ENCODE data around the gene MBTD1.
"Not testable (repeated sequence)": the region's sequence is repeated elsewhere in the genome, so short reads cannot be mapped to it uniquely, and the experiment has no call there.

Gene MBTD1

DNA sequence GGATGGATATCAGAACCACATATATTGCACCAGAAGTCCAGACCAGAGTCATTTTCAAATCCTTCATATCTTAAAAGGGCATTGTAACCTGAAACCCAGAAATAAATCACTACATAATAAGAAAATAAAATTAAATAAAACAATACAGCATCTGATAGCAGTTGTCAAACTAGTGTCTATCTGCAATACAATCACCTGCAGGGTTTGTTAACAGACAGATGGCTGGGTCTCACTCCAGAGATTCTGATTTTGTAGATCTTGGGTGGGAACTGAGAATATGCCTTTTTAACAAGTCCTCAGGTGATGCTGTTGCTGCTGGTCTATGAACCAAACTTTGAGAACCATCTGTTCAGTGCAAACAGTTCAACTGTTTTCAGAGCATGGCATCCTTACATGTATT is 56.0 kb downstream of the MBTD1 start:
- no peak for DNase-seq

DNA sequence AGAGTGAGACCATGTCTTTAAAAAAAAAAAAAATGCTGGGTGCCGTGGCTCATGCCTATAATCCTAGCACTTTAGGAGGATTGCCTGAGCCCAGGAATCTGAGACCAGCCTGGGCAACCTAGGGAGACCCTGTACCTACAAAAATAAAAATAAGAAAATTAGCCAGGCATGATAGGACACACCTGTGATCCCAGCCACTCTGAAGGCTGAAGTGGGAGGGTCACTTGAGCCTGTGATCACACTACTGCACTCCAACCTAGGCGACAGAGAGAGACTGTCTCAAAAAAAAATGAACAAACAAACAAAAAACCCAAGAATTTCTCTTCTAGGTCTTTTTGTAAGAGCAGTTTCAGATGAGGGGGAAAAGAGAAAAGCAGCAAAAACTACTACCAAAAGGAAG is 59.0 kb downstream of the MBTD1 start:
- no peak for DNase-seq
- in situ Hi-C loops (cut with HindIII; ENCODE audit: low pct_ligation_motif_present, low pct_unique_long_range_greater_than_20kb, low sequenced_read_pairs): no loop called here

More for the DNA sequence above, 56.0 kb downstream of the MBTD1 start:
- in situ Hi-C loops (cut with HindIII; ENCODE audit: low pct_ligation_motif_present, low pct_unique_long_range_greater_than_20kb, low sequenced_read_pairs): no loop called here

DNA sequence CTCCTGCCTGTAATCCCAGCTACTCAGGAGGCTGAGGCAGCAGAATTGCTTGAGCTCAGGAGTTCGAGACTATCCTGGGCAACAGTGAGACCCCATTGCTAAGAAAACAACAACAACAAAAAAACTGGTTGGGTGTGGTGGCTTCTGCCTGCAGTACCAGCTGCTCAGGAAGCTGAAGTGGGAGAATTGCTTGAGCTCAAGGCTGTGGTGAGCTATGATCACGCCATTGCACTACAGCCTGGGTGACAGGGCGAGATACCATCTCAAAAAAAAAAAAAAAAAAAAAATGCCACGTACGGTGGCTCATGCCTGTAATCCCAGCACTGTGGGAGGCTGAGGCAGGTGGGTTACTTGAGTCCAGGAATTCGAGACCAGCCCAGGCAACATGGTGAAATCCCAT is 59.6 kb downstream of the MBTD1 start:
- in situ Hi-C loops (cut with HindIII; ENCODE audit: low pct_ligation_motif_present, low pct_unique_long_range_greater_than_20kb, low sequenced_read_pairs): no loop called here
- no peak for DNase-seq

DNA sequence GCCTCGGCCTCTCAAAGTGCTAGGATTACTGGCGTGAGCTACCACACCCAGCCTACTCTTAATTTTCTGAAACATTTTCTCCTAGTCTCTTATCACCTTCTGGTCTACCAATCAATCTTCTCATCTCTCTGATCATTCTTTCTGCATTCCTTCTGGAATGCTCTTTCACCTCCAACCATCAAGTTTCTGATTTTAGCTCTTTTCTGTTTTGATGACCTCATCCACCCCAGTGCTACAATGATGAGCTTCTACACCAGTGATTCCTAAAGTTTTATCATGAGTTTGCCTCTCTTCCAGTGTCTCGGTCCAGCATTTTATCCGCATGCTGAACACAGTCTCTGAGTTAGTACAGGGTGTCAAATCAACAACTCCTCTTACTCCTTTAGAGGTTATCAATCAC is 62.1 kb downstream of the MBTD1 start:
- no peak for DNase-seq
- in situ Hi-C loops (cut with HindIII; ENCODE audit: low pct_ligation_motif_present, low pct_unique_long_range_greater_than_20kb, low sequenced_read_pairs): no loop called here

DNA sequence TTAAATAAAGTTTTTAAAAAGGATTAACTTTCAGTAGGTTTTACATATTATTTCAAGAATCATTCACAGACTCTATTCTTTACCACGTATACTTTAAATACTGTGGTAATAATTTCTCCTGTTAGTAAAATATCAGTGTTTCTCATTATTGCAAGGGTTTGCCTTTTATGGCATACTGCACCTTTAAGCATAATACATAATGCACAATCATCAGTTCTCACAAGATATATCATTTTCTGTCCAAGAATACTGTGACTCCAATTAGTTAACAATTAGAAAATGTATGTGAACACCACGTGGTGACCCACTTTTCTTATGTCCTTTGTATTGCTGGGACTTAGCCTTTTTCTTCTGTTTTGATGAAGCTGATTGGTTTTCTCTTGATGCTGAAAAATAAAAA is 68.0 kb downstream of the MBTD1 start:
- in situ Hi-C loops (cut with HindIII; ENCODE audit: low pct_ligation_motif_present, low pct_unique_long_range_greater_than_20kb, low sequenced_read_pairs): no loop called here
- DNase-seq: no peak

DNA sequence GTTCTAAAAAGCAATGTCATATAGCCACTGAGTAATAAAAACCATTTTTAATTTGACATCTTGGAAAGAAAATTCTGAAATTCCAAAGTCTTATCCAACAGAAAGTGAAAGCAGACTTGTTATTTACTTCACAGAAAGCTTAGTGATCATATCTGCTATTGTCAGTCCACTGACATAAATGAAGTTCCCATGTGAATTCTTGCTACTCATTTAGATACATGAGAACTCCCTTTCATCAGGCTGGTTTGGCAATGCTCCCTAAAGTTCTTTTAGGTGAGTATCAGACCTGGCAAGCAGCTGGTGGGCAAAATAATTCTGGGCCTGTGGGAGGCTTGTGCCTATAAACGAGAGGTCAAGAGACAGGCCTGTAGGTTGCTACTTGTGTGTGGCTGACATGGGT is 70.2 kb downstream of the MBTD1 start:
- DNase-seq: no peak
- in situ Hi-C loops (cut with HindIII; ENCODE audit: low pct_ligation_motif_present, low pct_unique_long_range_greater_than_20kb, low sequenced_read_pairs): no loop called here

DNA sequence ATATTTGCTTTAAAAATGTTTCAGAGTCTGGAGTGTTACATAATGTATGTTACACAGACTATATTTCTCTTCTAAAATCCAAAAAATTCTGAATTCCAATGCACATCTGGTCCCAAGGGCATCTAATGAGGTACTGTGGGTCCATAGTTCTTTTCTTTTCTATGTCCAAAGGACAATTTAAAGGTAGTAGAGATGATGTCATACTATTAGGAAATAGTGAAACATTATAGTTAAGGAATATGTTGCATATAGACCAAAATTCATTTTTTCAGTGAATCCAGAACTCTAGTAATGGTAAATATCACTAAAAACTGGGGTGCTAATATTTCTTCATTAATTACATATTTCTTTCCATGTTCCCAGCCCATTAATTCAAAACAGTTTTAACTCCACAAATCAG is 70.7 kb downstream of the MBTD1 start:
- DNase-seq: no peak
- in situ Hi-C loops (cut with HindIII; ENCODE audit: low pct_ligation_motif_present, low pct_unique_long_range_greater_than_20kb, low sequenced_read_pairs): no loop called here

DNA sequence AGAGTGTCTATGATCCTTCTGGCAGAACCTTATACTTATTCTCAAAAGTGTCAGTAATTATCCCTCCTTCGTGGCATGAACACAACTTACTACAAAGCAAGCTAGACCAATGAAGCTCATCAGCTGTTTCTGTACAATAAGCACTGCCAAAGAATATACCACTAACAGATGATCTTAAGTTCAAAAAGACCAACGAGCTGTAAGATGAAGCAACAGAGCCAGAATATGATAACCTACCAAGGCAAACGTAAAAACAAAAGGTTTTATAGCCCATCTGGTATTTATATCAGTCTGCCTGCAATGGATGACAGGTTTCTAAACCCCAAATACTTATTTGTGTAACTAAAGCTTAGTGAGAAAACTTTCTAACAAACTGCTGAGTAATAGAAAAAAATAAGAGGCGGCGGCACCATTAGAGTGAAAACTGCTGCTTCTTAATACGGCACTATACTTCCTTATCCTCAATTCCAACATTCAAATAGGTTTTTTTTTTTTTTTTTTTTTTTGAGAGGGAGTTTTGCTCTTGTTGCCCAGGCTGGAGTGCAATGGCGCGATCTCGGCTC is 71.5 kb downstream of the MBTD1 start:
- in situ Hi-C loops (cut with HindIII; ENCODE audit: low pct_ligation_motif_present, low pct_unique_long_range_greater_than_20kb, low sequenced_read_pairs): no loop called here
- DNase-seq: no peak

DNA sequence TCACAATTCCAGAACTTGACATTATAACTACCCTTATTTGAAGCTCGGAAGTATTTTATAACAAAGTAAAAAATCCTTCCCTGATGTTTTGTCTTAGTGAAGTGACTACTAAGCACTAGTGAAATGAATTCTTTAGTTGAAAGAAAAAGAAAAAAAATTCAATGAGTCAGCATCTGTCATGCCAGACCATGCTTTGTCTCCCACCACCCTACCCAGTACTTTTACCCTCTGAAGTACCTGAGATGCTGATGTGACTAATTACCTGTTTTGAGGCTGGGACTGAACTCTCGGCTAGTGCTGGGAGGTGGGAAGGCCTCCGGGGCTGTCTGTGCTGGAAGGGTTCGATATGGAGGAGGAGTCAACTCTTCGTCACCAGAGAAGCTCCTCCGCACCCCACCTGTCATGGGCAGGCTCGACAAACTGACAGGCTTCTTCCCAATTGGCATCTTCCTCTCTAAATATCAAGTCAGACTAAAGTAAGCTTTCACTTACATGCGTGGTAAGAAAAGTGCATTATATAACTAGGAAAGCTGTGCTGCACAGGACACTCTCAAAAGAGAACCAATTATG is 74.0 kb downstream of the MBTD1 start:
- in situ Hi-C loops (cut with HindIII; ENCODE audit: low pct_ligation_motif_present, low pct_unique_long_range_greater_than_20kb, low sequenced_read_pairs): no loop called here
- no peak for DNase-seq

DNA sequence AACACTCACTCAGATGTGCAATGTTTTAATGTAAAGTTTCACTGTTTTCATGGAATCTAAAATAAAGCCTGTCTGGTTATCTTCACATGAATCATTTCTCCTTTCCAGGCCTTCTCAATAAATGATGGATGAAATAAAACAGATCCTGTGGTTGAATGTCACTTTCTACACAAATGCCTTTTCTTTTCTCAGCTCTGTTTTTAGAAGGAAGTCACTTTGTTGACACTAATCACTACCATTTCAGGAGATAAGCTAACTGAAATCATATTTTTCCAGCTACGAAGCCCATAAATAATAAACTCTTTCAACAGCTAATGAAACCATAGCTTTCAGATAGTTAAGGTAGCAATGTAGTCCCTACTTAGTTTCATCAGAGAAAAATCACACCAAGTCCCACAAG is 75.7 kb downstream of the MBTD1 start:
- DNase-seq: no peak
- in situ Hi-C loops (cut with HindIII; ENCODE audit: low pct_ligation_motif_present, low pct_unique_long_range_greater_than_20kb, low sequenced_read_pairs): no loop called here

DNA sequence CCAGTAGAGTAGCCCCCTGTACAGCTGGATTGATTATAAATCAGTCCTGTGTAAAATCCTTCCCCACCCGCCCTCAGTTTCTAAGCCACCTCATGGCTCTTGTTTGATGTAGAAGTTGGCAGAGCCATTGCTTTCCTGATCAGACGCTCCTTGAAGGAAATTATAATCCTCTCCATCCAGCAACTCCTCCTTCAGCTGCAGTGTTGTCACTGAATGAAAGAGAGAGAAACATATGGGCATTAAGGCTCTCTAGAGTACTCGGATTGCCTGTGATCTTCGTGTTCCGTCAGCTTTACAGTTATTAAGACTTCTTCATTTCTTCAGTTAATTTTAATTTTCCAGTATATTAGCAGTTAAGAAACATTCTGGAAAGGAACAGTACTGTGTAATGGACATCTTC is 79.4 kb downstream of the MBTD1 start:
- in situ Hi-C loops (cut with HindIII; ENCODE audit: low pct_ligation_motif_present, low pct_unique_long_range_greater_than_20kb, low sequenced_read_pairs): no loop called here
- no peak for DNase-seq

DNA sequence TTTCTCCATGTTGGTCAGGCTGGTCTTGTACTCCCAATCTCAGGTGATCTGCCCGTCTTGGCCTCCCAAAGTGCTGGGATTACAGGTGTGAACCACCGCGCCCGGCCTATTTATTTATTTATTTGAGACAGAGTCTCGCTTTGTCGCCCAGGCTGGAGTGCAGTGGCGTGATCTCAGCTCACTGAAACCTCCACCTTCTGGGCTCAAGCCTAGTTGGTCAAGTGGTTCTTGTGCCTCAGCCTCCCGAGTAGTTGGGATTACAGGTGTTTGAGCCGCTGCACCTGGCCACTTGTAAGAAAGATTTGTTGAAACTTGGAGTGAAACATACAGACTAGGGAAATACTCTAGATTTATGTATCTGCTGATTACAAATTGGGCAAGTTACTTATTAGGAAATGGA is 87.8 kb downstream of the MBTD1 start:
- in situ Hi-C loops (cut with HindIII; ENCODE audit: low pct_ligation_motif_present, low pct_unique_long_range_greater_than_20kb, low sequenced_read_pairs); DNase-seq: not testable (repeated sequence)

DNA sequence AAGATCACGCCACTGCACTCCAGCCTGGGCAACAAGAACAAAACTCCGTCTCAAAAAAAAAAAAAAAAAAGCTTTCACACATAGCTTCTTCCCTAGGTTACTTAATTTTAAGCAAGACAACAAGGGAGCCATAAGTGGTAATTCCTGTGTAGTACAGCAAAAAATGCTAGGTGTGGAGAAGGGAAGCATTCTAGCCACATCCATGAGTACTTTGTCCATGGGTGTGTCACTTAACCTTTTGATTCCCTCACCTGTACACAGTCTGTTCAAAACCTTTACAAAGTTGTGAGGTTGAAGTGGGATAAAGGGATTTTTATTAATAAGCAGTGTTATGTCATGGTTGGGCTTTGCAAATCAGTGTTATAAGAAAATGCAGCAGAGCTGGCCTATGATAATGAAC is 89.1 kb downstream of the MBTD1 start:
- no peak for DNase-seq
- in situ Hi-C loops (cut with HindIII; ENCODE audit: low pct_ligation_motif_present, low pct_unique_long_range_greater_than_20kb, low sequenced_read_pairs): no loop called here

DNA sequence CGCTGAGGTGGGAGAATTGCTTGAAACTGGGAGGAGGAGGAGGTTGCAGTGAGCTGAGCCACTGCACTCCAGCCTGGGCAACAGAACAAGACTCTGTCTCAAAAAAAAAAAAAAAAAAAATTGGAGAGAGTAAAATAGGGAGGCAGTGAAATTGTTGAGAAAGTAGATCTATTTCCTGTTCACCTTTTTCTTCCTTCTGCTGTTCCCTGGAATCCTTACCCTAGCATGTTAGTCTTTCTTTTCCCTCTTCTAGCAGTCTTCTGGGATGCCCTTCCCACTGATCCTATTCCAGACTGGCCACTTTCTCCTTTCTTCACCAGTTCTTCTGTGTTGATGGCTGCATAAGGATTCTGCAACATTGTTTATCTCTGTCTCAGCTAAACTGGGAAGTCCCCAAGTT is 90.5 kb downstream of the MBTD1 start:
- in situ Hi-C loops (cut with HindIII; ENCODE audit: low pct_ligation_motif_present, low pct_unique_long_range_greater_than_20kb, low sequenced_read_pairs): no loop called here
- no peak for DNase-seq

DNA sequence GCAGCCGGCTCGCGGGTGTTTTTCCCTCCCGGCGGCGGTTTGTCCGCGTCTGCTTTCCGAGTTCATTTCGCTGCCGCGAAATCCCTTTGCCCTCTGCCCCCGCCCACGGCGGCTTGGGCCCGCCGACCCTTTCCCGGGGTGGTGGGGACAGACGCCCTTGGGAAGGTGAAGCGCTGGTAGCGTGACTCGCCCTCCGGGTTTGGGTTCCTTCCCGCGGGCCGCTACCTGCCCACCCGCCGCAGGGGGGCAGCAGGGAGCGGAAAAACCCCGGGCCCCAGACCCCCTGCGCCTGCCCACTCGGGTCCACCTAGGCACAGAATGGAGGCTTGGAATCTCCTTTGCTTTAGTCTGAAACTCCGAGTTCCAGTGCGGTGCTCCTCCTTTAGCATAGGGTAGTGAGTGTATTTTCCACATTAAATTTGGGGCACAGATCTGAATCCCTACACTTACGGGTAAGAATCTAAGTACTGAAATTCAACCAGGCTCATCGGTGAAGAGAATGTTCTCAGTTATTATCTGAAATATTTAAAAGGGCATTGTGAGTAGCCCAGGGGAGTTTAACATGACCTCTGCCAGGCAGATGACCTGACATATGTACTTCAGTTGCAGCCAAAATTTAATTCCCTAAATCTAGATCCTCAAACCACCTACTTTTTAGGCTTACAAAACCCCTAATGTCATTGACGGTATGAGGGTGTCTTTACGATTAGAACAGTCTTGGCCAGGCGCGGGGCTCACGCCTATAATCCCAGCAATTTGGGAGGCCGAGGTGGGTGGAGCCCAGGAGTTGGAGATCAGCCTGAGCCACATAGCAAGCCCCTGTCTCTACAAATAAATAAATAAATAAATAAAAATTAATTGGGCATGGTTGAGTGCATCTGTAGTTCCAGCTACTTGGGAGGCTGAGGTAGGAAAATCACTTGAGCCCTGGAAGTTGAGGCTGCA is 92.6 kb downstream of the MBTD1 start:
- peak; percentile 63 for DNase-seq

DNA sequence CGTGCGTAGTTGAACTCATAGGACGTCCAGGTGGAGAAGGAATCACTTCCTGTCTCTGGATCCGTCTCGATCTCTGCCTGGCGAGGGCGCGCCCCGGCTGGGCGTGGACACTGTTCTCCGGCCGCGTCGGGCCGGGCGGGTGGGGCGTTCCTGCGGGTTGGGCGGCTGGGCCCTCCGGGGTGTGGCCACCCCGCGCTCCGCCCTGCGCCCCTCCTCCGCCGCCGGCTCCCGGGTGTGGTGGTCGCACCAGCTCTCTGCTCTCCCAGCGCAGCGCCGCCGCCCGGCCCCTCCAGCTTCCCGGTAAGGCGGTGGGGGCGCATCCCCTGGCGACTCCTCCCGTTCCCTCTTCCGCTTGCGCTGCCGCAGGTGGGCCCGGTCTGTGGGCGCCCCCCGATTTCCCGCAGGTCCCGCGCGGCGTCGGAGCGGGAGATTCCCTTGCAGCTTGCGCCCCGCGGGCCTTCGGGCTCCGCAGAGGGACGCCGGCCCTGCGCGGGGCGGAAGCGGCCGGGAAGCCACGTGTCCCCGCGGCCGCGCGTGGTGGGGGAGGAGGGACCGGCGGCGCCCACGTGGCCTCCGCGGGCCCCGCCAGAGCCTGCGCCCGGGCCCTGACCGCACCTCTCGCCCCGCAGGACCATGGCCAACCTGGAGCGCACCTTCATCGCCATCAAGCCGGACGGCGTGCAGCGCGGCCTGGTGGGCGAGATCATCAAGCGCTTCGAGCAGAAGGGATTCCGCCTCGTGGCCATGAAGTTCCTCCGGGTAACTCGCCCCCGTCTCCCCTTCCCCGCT is 93.5 kb downstream of the MBTD1 start, which contains the start of gene NME2:
Gene NME2, plus strand, starts transcription at position 214 of the 789 bp plus-strand sequence. Its CDS starts 420 bp downstream, at position 634.
- DNase-seq: peak; percentile 91
- in situ Hi-C loops (cut with HindIII; ENCODE audit: low pct_ligation_motif_present, low pct_unique_long_range_greater_than_20kb, low sequenced_read_pairs): no loop called here

More for the DNA sequence above, 92.6 kb downstream of the MBTD1 start:
- in situ Hi-C loops (cut with HindIII; ENCODE audit: low pct_ligation_motif_present, low pct_unique_long_range_greater_than_20kb, low sequenced_read_pairs): no loop called here

DNA sequence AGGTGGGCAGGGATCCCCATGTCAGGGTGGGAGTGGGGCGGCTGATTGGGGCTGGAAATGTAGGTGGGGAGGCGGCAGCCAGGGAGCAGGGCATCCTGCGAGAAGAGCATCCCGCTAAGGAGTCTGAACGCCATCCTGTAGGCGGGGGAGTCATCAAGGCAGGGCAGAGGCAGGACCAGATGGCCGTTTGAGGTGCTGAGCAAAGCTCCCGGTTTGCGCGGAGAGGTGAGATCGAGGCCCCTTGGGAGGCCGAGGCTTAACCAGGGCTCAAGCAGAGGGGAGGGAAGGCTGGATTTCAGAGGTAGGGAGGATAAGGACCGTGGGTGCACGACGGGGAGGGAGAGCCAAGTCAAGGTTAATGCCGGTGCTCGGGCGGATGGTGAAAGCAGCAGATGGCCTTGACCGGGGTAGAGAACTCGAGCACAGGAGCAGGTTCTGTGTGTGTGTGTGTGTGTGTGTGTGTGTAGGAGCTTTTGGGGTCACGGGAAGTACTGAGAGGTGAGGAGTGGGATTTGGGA is 94.1 kb downstream of the MBTD1 start:
- in situ Hi-C loops (cut with HindIII; ENCODE audit: low pct_ligation_motif_present, low pct_unique_long_range_greater_than_20kb, low sequenced_read_pairs): no loop called here
- peak; percentile 39 for DNase-seq

DNA sequence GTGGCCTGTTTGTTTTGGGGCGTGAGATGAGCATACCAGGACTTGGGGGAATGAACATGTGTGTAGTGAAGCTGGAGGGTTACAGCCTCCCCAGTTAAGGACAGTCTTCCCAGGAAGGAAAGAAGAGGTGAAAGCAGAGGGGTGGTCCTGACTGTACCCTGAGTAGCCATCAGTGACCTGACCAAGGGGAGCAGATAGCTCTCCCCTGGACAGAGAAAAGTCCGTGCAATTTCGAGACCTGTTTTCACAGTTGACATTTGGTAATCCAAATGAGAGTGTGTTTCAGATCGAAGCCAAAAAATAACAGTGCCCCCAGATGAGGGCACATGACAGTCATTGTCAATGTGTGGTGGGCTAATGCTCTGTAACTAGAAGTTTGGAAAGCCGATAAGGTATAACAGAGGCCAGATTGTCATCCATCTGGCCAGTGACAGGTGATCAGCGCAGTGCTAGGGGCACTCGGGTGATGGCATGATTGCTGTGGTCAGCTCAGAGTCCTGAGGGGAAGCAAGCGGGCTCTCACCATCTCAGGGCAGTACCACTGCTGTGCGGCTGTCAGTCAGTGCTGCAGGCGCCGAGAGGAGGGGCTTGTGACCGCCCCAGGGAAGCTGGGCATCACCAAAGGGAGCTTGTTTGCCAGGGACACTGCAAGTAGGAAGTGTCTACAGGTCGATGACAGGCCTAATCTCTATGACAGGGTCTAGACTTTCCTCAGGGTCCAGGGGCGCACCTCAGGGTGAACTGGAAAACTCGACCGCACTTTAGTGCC is 94.8 kb downstream of the MBTD1 start:
- DNase-seq: no peak
- in situ Hi-C loops (cut with HindIII; ENCODE audit: low pct_ligation_motif_present, low pct_unique_long_range_greater_than_20kb, low sequenced_read_pairs): no loop called here
